NAMALWA (cell line): Measurements from ENCODE around the gene SLC2A10.

Source experiments
- DNase-seq: peaks from one replicate; pipeline ENCODE4 v3.0.0-alpha.2; 2015; ENCODE audit warnings: low spot score

SLC2A10 gene

DNA sequence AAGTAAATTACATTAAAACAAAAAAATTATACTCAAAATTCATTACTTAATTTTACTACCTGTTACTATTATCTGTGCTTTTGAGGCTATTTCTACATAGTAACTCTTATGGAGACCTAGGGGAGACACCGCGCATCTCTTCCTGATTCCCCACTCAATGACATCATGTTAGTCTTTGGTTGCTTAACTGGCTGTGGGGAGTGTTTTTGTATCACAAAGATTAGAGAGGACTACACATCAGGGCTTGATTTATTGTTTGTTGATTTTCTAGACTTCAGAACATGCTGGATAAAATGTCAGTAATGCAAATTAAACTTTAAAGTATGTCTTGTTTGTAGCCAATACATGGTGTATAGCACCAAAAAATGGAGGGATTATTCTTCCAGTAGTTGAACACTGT is 26.0 kb downstream of the SLC2A10 start:
- no peak for DNase-seq

- DNase-seq: no peak
Observed at GRCh38 chr20:46739431-46740213, 30.2 kb downstream of the SLC2A10 start.

DNA sequence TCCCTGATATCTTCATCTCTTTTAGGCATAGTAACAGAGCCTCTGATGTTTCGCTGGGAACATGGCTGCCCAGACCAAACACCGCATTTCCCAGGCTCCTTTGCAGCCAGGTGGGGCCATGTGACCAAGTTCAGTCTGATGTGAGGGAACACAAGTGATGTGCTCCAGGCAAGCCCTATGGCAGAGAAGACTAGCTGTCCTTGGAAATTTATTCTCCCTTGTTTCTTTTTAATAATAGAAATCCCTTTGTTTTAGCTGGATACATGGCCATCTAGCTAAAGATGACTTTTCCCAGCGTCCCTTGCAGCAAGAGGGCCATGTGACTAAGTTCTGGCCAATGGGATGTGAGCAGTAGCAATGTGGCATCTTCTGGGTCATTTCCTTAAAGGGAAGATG is 30.8 kb downstream of the SLC2A10 start:
- peak; percentile 34 for DNase-seq

- no peak for DNase-seq
Observed at GRCh38 chr20:46741924-46742668, 32.6 kb downstream of the SLC2A10 start.

GRCh38 chr20:46742669-46743045 is 33.2 kb downstream of the SLC2A10 start:
- no peak for DNase-seq

GRCh38 chr20:46743088-46743487 is 33.6 kb downstream of the SLC2A10 start:
- no peak for DNase-seq

GRCh38 chr20:46746956-46747526 is 37.6 kb downstream of the SLC2A10 start:
- no peak for DNase-seq

DNA sequence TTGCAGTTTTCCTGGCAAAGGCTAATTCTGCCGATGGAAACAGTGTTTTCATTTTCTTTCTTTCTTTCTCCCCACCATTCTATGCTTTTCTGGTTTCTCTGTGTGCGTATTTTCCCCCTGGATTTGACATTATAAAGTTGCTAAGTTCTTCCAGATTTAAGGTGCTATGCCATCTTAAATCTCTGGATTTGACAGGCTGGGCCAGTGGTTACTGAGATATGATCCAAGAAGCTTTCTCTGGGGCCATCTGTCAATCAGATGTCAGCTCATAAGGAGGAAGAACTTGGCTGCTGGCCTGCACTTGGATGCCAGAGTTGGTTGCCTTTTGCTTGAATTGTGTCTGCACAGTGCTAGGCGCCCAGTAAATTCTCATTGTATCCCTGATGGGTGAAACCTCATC is 39.7 kb downstream of the SLC2A10 start:
- DNase-seq: no peak

- DNase-seq: no peak
Observed at GRCh38 chr20:46751856-46752255, 42.4 kb downstream of the SLC2A10 start.

DNA sequence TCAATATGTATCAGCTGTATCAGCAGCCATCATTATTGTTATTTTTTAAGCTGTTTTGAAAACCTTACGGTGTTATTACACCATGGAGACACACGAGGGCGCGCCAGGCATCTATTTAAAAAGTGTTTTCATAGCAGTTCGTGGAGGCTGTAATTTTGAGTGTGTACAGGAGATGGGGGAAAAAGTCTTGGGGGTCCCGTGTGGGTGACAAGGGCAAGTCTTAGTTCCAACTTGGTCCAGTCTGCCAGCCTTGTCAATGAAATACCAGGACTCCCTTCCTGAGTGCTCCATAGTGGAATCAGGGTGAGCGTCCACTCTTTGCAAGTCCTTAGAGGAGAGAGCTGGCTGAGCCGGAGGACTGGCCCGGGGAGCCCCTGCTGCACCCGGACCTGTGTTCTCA is 43.3 kb downstream of the SLC2A10 start:
- peak; percentile 73 for DNase-seq

GRCh38 chr20:46755483-46756413 is 46.3 kb downstream of the SLC2A10 start:
- DNase-seq: no peak

- no peak for DNase-seq
Observed at GRCh38 chr20:46756419-46756818, 47.0 kb downstream of the SLC2A10 start.

DNA sequence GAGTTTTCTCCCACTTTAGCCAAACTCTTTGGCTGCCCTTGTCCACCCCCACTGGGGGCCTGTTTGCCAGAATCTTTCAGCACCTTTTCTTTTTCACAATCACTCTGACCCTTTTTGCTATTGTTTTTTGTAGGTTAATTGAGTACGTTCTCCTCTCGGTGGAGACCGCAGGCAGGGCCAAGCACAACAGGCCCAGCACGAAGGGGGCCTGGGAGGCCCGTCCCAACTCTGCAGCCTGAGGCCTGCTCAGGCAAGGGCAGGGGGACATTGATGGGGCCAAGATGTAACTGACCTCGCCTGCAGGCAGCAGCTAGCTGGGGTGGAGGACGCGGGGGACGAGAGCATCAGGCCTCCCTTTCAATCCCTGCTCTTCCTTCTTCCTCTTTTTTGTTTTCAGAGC is 47.7 kb downstream of the SLC2A10 start:
- DNase-seq: no peak

GRCh38 chr20:46757754-46758678 is 48.6 kb downstream of the SLC2A10 start:
- DNase-seq: peak; percentile 74

- DNase-seq: no peak
Observed at GRCh38 chr20:46758929-46759669, 49.6 kb downstream of the SLC2A10 start.

- no peak for DNase-seq
Observed at GRCh38 chr20:46761566-46761965, 52.1 kb downstream of the SLC2A10 start.

DNA sequence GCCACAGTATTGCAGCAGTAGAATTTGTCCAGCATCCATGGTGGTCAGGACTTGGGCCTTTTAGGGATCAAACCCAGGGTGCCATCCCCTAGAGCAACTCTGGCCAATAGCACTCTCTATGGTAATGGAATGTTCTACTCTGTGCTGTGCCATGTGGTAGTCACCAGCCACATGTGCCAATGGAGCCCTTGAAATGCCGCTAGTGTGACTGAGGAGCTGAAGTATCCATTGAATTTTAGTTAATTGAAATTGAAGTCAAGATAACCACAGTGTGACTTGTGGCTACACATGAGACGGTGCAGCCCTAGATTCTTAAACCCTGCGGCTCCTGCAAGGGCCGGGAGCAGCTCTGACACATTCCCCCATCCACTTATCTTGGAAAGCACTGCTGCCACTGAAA is 54.6 kb downstream of the SLC2A10 start:
- no peak for DNase-seq

GRCh38 chr20:46765506-46766120 is 56.2 kb downstream of the SLC2A10 start:
- no peak for DNase-seq

DNA sequence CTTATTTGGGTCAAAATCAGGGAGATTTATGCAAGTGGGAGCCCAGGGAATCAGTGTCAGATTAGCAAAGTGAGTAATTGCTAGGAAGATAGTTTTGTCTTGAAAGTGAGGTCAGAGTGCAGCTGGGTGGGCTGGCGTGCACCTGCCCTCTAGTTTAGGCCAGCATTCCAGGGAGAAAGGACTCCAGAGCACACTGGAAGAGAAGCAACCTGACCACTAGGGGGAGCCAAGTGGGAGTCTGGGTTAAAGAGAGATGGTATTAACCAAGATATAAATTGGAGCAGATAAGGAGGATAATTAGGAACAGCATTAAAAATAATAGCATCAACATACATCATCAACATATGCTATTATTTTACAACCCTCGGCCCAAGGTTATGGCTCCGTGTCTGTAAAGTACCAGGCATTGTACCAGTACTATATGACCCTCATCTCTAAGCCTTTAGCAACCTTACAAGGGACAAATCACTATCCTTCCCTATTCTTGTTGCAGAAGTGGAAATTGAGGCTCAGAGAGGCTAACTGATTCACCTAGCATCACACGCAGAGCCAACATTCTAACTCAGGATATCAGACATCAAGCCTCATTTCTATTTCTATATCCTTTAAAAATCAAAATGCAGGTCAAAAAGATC is 57.8 kb downstream of the SLC2A10 start:
- DNase-seq: peak; percentile 49
